GM21717 (cell line): ENCODE results near the gene PRMT7.
A peak's percentile ranks its signal among the peaks of the same experiment; 100 is the strongest.

Experiments
- ATAC-seq: cut with Tn5 transposase; IDR thresholded peaks from one replicate; pipeline ENCODE4 v1.9.1; 2021; ENCODE audit warnings: mild to moderate bottlenecking, moderate library complexity; ENCODE audit not compliant: unreplicated experiment

The PRMT7 gene

GRCh38 chr16:68300734-68301459 lies 9.9 kb upstream of the PRMT7 start:
- no peak for ATAC-seq

GRCh38 chr16:68306633-68307032 lies 4.2 kb upstream of the PRMT7 start:
- ATAC-seq, result no peak

- ATAC-seq, result no peak
Measured at GRCh38 chr16:68309799-68310198, 1.0 kb upstream of the PRMT7 start.

- peak; percentile 24 for ATAC-seq
Measured at GRCh38 chr16:68310437-68310773, 414 bp upstream of the PRMT7 start.

GRCh38 chr16:68313116-68313515 lies 2.3 kb downstream of the PRMT7 start:
- no peak for ATAC-seq

- no peak for ATAC-seq
Measured at GRCh38 chr16:68319185-68319908, 8.5 kb downstream of the PRMT7 start.

GRCh38 chr16:68324336-68324735 lies 13.5 kb downstream of the PRMT7 start:
- no peak for ATAC-seq

GRCh38 chr16:68324780-68325357 lies 14.1 kb downstream of the PRMT7 start:
- no peak for ATAC-seq

- peak; percentile 67 for ATAC-seq
Measured at GRCh38 chr16:68328151-68328859, 17.5 kb downstream of the PRMT7 start.

GRCh38 chr16:68328860-68329390 lies 18.1 kb downstream of the PRMT7 start:
- ATAC-seq, result no peak

- ATAC-seq, result no peak
Measured at GRCh38 chr16:68331879-68332410, 21.1 kb downstream of the PRMT7 start.

- ATAC-seq, result no peak
Measured at GRCh38 chr16:68332411-68333121, 21.7 kb downstream of the PRMT7 start.

- ATAC-seq, result no peak
Measured at GRCh38 chr16:68335175-68335574, 24.4 kb downstream of the PRMT7 start.

- no peak for ATAC-seq
Measured at GRCh38 chr16:68338326-68339119, 27.7 kb downstream of the PRMT7 start.

GRCh38 chr16:68339214-68339613 lies 28.4 kb downstream of the PRMT7 start:
- no peak for ATAC-seq

- no peak for ATAC-seq
Measured at GRCh38 chr16:68342620-68343019, 31.8 kb downstream of the PRMT7 start.

GRCh38 chr16:68343137-68343536 lies 32.3 kb downstream of the PRMT7 start:
- ATAC-seq, result no peak

- ATAC-seq, result no peak
Measured at GRCh38 chr16:68344252-68344651, 33.4 kb downstream of the PRMT7 start.

GRCh38 chr16:68345351-68345810 lies 34.6 kb downstream of the PRMT7 start:
- no peak for ATAC-seq
